MM.1S (cell line): Measurements from ENCODE around the gene CPA1.

Experiments used
- DNase-seq: peaks from one replicate; pipeline ENCODE4 v3.0.0-alpha.2; 2015
- H2AFZ ChIP-seq: fragments of 300-600 bp; sonication (generic); 2 replicates; pipeline ENCODE4 v1.6.0; 2016; ENCODE audit warnings: antibody characterized with exemption, low read length
- H3F3A ChIP-seq: fragments of 300-600 bp; sonication (generic); 2 replicates; pipeline ENCODE4 v1.6.1; 2016; ENCODE audit warnings: mild to moderate bottlenecking, antibody characterized with exemption, low read length, moderate library complexity, mixed read lengths; ENCODE audit not compliant: insufficient read depth
- H3K27ac ChIP-seq: fragments of 300-600 bp; sonication (generic); 2 replicates; pipeline ENCODE4 v1.5.1; 2016; ENCODE audit warnings: mild to moderate bottlenecking, low read length
- H3K27me3 ChIP-seq: fragments of 300-600 bp; sonication (generic); replicated peaks from 2 replicates; pipeline ENCODE4 v1.6.0; 2016; ENCODE audit warnings: low read length; ENCODE audit not compliant: insufficient read depth
- H3K36me3 ChIP-seq: fragments of 300-600 bp; sonication (generic); replicated peaks from 2 replicates; pipeline ENCODE4 v1.6.1; 2016; ENCODE audit warnings: mild to moderate bottlenecking, low read length, mixed read lengths; ENCODE audit not compliant: insufficient read depth
- H3K4me1 ChIP-seq: fragments of 300-600 bp; sonication (generic); 2 replicates; pipeline ENCODE4 v1.6.1; 2016; ENCODE audit warnings: low read length, mixed read lengths
- H3K4me2 ChIP-seq: fragments of 300-600 bp; sonication (generic); 2 replicates; pipeline ENCODE4 v1.6.0; 2016; ENCODE audit warnings: low read depth, low read length
- H3K4me3 ChIP-seq: fragments of 300-600 bp; sonication (generic); 2 replicates; pipeline ENCODE4 v1.5.1; 2016; ENCODE audit warnings: low read length, mixed read lengths
- H3K79me2 ChIP-seq: fragments of 300-600 bp; sonication (generic); 2 replicates; pipeline ENCODE4 v1.6.1; 2016; ENCODE audit warnings: mixed run types, low read length, mixed read lengths
- H3K9ac ChIP-seq: fragments of 300-600 bp; sonication (generic); 2 replicates; pipeline ENCODE4 v1.6.1; 2016; ENCODE audit warnings: low read length, mixed read lengths
- H3K9me2 ChIP-seq: fragments of 300-600 bp; sonication (generic); replicated peaks from 2 replicates; pipeline ENCODE4 v1.6.1; 2016; ENCODE audit warnings: mild to moderate bottlenecking, low read length, mixed read lengths; ENCODE audit not compliant: insufficient read depth
- H3K9me3 ChIP-seq: fragments of 300-600 bp; sonication (generic); replicated peaks from 2 replicates; pipeline ENCODE4 v1.6.1; 2016; ENCODE audit warnings: mild to moderate bottlenecking, low read length, mixed read lengths; ENCODE audit not compliant: insufficient read depth
- H4K20me1 ChIP-seq: fragments of 300-600 bp; sonication (generic); 2 replicates; pipeline ENCODE4 v1.6.1; 2016; ENCODE audit warnings: mild to moderate bottlenecking, low read length, moderate library complexity, mixed read lengths; ENCODE audit not compliant: insufficient read depth
- EZH2 ChIP-seq: fragments of 300-600 bp; sonication (generic); optimal IDR thresholded peaks from 2 replicates; pipeline ENCODE3; 2017; ENCODE audit warnings: low read depth, mild to moderate bottlenecking, antibody characterized with exemption, low read length, mixed read lengths
- EZH2phosphoT487 ChIP-seq: fragments of 300-600 bp; sonication (generic); IDR thresholded peaks from 2 replicates; pipeline ENCODE4 v1.6.1; 2018; ENCODE audit warnings: antibody characterized with exemption, low read length
- TF ChIP-seq, protein P1 (sequence below): fragments of 300-600 bp; sonication (generic); IDR thresholded peaks from 2 replicates; pipeline ENCODE4 v1.5.1; 2016; ENCODE audit warnings: antibody characterized with exemption, low read length, mixed read lengths

CPA1 gene

DNA sequence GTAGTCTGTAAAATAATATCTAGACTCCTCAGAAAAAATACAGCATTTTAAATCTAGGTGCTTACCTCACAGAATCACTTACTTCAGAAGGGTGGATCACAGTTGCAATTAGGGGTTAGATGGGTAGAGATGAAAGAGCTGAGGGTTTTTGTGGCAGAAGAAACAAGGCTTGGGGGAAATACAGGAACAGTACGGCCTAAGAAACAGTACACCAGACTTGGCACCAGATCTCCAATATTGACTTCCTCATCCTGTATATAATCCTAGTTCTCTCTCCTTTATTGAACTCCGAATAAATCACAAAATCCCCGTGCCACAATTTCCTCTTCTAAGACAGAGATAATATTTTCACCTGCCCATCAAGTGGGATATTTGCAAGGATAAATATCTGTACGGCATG is 46.3 kb downstream of the CPA1 start:
- Histone ChIP-seq H3K4me2 (no peak overlapping the region), H3K9ac (no peak overlapping the region), H3K27ac (no peak overlapping the region), H3K4me1 (no peaks in the 10 kb centered on the region), H3K4me3 (no peak overlapping the region), H3F3A (no peaks in the 10 kb centered on the region), H4K20me1 (no peaks in the 10 kb centered on the region), H3K79me2 (no peaks in the 10 kb centered on the region), H3K9me3 (no peaks in the 10 kb centered on the region), H3K36me3 (no peaks in the 10 kb centered on the region), H3K9me2 (no peaks in the 10 kb centered on the region), H2AFZ (no peak overlapping the region), H3K27me3 (no peaks in the 10 kb centered on the region)
- DNase-seq = no peak
- TF ChIP-seq EZH2phosphoT487 = no peak
- TF ChIP-seq, protein P1, sequence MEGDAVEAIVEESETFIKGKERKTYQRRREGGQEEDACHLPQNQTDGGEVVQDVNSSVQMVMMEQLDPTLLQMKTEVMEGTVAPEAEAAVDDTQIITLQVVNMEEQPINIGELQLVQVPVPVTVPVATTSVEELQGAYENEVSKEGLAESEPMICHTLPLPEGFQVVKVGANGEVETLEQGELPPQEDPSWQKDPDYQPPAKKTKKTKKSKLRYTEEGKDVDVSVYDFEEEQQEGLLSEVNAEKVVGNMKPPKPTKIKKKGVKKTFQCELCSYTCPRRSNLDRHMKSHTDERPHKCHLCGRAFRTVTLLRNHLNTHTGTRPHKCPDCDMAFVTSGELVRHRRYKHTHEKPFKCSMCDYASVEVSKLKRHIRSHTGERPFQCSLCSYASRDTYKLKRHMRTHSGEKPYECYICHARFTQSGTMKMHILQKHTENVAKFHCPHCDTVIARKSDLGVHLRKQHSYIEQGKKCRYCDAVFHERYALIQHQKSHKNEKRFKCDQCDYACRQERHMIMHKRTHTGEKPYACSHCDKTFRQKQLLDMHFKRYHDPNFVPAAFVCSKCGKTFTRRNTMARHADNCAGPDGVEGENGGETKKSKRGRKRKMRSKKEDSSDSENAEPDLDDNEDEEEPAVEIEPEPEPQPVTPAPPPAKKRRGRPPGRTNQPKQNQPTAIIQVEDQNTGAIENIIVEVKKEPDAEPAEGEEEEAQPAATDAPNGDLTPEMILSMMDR = no peak
- TF ChIP-seq EZH2 = no peak

DNA sequence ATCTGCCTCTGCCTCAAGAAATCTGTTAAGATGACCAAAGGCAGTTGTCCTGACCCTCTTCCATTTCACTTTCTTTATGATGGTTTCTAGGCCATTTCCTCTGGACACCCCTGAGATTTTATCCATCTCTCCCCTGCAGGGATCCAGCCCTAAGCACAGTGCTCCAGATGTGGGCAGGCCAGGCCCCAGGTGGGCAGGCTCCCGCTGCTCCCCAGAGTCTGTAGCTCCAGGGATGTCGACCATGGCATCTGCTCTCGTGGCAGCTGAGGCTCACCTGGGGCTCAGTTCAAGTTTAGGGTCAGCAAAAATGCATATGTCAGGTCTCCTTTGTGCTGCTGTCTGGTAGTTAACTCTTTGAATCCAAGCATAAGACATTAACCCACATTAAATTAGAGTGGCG is 48.7 kb downstream of the CPA1 start:
- no peaks in the 10 kb centered on the region for H3F3A ChIP-seq
- no peaks in the 10 kb centered on the region for H3K9me3 ChIP-seq
- H3K79me2 ChIP-seq = no peaks in the 10 kb centered on the region
- TF ChIP-seq, protein P1 = no peak
- H3K4me2 ChIP-seq = no peak overlapping the region
- H3K36me3 ChIP-seq = no peaks in the 10 kb centered on the region
- no peak overlapping the region for H3K9ac ChIP-seq
- H3K4me3 ChIP-seq = no peak overlapping the region
- no peak for DNase-seq
- no peak overlapping the region for H3K27ac ChIP-seq
- no peaks in the 10 kb centered on the region for H3K4me1 ChIP-seq
- no peak overlapping the region for H2AFZ ChIP-seq
- H3K27me3 ChIP-seq = no peaks in the 10 kb centered on the region
- H3K9me2 ChIP-seq = no peaks in the 10 kb centered on the region
- no peaks in the 10 kb centered on the region for H4K20me1 ChIP-seq

DNA sequence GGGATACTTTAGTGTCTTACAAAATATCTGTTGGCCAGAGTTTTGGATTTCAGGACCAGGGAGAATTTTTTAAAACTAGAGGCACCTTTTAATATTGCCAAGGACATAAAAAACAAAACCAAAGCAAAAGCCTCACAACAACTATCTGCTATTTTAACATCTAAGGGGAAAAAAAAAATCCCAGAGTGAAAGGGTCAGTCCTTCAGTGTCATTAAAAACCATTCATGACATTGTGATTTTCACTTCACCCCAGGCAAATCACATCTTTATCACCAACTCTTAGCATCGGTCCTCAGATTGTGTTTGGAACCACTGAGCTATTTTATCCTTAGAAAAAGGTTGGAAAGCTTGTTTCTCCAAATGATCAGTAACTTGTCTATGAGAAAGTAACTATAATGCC is 49.8 kb downstream of the CPA1 start:
- TF ChIP-seq EZH2 (no peak), EZH2phosphoT487 (no peak)
- TF ChIP-seq, protein P1 = no peak
- Histone ChIP-seq H3K9ac (no peak overlapping the region), H3K27ac (no peak overlapping the region)

More for the DNA sequence above, 49.8 kb downstream of the CPA1 start:
- Histone ChIP-seq H3K79me2 (no peaks in the 10 kb centered on the region), H4K20me1 (no peaks in the 10 kb centered on the region), H3K9me2 (no peaks in the 10 kb centered on the region), H3K27me3 (no peaks in the 10 kb centered on the region), H3K4me2 (no peak overlapping the region), H2AFZ (no peak overlapping the region), H3K4me1 (no peaks in the 10 kb centered on the region), H3K36me3 (no peaks in the 10 kb centered on the region), H3K9me3 (no peaks in the 10 kb centered on the region), H3F3A (no peaks in the 10 kb centered on the region), H3K4me3 (no peak overlapping the region)
- DNase-seq = no peak
